ENCODE data around the gene BTBD9.
"Not testable (repeated sequence)": the region's sequence is repeated elsewhere in the genome, so short reads cannot be mapped to it uniquely, and the experiment has no call there.

The BTBD9 gene

GRCh38 chr6:38387461-38387860 lies 252.3 kb downstream of the BTBD9 start:
- no peak for DNase-seq (ENCODE audit: low read depth)

GRCh38 chr6:38378801-38379200 lies 260.9 kb downstream of the BTBD9 start:
- no peak for DNase-seq (ENCODE audit: low read depth)

- DNase-seq (ENCODE audit: low read depth): no peak
These were observed 263.8 kb downstream of the BTBD9 start for GRCh38 chr6:38375937-38376336.

- DNase-seq (ENCODE audit: low read depth): no peak
These were observed 264.4 kb downstream of the BTBD9 start for GRCh38 chr6:38375341-38375740.

GRCh38 chr6:38371881-38372280 lies 267.8 kb downstream of the BTBD9 start:
- DNase-seq (ENCODE audit: low read depth): no peak

- DNase-seq (ENCODE audit: low read depth): no peak
These were observed 268.8 kb downstream of the BTBD9 start for GRCh38 chr6:38370653-38371601.

- no peak for DNase-seq (ENCODE audit: low read depth)
These were observed 272.5 kb downstream of the BTBD9 start for GRCh38 chr6:38367231-38367630.

- DNase-seq (ENCODE audit: low read depth): no peak
These were observed 273.5 kb downstream of the BTBD9 start for GRCh38 chr6:38366234-38366633.

- DNase-seq (ENCODE audit: low read depth): no peak
These were observed 275.0 kb downstream of the BTBD9 start for GRCh38 chr6:38364775-38365174.

GRCh38 chr6:38364127-38364526 lies 275.6 kb downstream of the BTBD9 start:
- no peak for DNase-seq (ENCODE audit: low read depth)

- no peak for DNase-seq (ENCODE audit: low read depth)
These were observed 284.2 kb downstream of the BTBD9 start for GRCh38 chr6:38355519-38355918.

- DNase-seq (ENCODE audit: low read depth): no peak
These were observed 284.8 kb downstream of the BTBD9 start for GRCh38 chr6:38354905-38355304.

GRCh38 chr6:38354037-38354381 lies 285.7 kb downstream of the BTBD9 start:
- no peak for DNase-seq (ENCODE audit: low read depth)

GRCh38 chr6:38353310-38354036 lies 286.3 kb downstream of the BTBD9 start:
- no peak for DNase-seq (ENCODE audit: low read depth)

GRCh38 chr6:38352636-38353035 lies 287.1 kb downstream of the BTBD9 start:
- DNase-seq (ENCODE audit: low read depth): no peak

GRCh38 chr6:38350942-38351341 lies 288.8 kb downstream of the BTBD9 start:
- DNase-seq (ENCODE audit: low read depth): no peak

- no peak for DNase-seq (ENCODE audit: low read depth)
These were observed 289.5 kb downstream of the BTBD9 start for GRCh38 chr6:38350220-38350619.

- no peak for DNase-seq (ENCODE audit: low read depth)
These were observed 289.9 kb downstream of the BTBD9 start for GRCh38 chr6:38349795-38350194.

GRCh38 chr6:38349221-38349620 lies 290.5 kb downstream of the BTBD9 start:
- no peak for DNase-seq (ENCODE audit: low read depth)

- no peak for DNase-seq (ENCODE audit: low read depth)
These were observed 291.4 kb downstream of the BTBD9 start for GRCh38 chr6:38348371-38348770.

- DNase-seq (ENCODE audit: low read depth): not testable (repeated sequence)
These were observed 291.9 kb downstream of the BTBD9 start for GRCh38 chr6:38347829-38348228.

- DNase-seq (ENCODE audit: low read depth): peak; percentile 83
These were observed 293.2 kb downstream of the BTBD9 start for GRCh38 chr6:38346291-38347079.
